GM18499 (cell line): ENCODE results near the gene TNIP3.

Experiments
- ATAC-seq: cut with Tn5 transposase; IDR thresholded peaks from one replicate; pipeline ENCODE4 v1.9.1; 2021; ENCODE audit warnings: moderate number of reproducible peaks; ENCODE audit not compliant: insufficient read depth, unreplicated experiment

The TNIP3 gene

DNA sequence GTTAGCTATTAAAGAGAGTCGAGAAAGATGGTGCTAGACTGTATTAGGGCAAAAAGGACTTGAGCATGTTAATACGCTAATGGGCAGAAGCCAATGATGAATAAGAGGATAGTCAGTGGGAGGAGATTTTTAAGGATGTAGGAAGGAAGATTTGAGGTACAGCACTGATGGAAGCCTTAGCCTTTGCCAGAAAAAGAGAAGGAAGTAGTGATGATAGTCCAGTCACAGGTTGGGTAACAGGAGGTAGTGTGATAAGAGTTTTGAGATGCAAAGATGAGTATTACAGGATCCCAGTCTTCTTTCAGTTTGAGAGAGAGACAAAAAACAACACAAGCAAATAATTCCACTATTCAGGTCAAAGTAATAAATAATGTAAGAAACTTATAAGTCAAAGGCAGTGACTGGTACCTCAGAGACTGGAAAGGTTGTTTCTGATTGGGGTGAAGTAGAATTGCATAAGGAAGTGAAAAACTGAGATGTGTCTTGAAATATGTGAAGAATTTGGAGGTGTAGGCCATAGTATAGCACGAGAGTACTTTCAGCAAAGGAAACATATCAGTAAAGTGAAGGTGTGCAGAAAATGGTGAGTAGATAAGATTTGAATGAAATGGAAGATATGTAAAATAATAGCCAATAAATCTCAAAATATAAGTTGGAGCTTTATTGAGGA is 69.7 kb downstream of the TNIP3 start:
- ATAC-seq: no peak

DNA sequence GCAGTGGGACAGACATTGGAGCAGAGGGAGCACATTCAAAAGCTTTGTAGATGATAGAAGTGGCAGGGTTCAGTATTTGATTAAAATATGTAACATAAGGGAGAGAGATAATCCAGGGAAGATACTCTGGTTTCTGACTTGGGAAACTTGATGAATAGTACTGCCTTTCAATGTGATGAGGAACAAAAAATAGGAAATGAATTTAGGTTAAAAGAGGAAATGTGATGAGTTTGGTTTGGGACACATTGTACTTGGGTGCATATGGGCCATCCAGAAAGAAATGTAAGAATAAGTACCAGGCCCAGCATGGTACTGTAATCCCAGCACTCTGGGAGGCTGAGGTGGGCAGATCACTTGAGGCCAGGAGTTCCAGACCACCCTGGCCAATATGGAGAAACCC is 70.9 kb downstream of the TNIP3 start:
- ATAC-seq: no peak

DNA sequence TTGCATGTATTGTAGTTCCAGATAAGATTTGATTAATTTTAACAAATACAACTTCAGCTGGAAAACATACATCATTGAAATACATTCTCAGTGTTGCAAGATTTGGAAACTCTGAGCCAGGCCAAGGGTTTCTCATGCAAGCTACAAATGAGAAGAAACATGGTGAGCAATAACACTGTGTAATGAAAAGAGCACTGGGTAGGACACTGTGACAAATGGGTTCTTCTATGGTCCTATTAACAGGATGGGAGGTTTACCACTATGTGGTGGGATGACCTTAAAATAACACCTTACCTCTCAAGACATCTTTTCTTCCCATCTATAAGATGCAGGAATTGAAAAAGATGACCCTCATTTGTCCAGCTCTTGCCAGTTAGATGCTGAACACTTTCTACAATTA is 72.2 kb downstream of the TNIP3 start:
- ATAC-seq: no peak

DNA sequence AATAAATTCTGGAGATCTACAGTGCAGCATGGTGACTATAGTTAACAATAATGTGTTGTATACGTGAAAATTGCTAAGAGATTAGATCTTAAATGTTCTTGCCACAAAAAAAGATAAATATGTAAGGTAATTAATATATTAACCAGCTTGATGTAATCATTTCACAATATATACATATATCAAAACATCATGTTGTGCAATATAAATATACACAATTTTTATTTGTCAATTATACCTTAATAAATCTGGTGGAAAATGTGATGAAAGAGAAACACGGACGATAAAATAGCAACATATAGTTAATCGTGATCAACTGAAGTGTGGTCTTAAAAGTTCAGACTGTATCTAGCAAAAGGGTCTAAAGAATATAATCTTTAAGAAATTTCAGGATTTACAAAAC is 75.3 kb downstream of the TNIP3 start:
- ATAC-seq: no peak
